ENCODE measurements around the gene DNAAF9.

DNAAF9 gene

DNA sequence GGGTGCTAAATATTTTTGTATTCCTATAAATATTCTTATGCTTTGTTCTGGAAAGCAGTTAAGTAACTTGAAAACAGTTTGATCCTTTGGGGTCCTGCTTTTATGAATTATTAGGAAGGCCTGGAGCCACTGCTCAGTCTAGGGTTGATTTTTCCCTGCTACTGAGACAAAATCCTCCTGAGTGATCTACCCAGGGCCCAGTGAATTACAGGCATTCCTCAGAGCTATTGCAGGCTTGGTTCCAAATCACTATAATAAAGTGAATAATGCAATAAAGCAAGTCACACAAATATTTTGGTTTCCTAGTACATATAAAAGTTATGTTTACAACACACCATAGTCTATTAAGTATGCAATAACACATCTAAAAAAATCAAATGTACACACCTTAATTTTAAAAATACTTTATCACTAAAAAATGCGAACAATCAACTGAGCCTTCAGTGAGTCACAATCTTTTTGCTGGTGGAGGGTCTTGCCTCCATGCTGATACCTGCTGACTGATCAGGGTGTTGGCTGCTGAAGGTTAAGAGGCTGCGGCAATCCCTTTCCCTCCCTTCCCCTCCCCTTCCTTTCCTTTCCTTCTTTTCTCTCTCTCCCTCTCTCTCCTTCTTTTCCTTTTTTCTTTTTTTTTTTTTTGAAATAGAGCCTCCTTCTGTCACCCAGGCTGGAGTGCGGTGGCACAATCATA is 43.0 kb downstream of the DNAAF9 start:
- DNase-seq = no peak

DNA sequence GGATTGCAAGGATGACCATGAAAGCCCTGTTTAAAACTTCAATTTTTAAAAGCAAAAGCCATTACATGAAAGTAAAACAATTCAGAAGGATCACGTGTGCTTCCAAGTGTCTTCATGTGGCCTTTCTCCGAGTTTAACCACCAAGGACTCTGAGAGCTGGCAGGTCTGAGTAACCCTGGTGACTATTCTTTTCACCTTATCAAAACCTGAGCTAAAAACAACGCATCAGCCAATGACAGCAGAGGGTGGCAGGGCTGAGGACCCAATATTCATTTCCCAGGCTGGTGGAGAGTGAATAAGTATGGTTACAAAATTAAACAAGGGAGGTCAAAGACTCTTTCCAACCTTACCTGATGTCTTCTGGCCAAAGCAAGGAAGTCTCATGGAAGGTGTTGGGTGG is 46.7 kb downstream of the DNAAF9 start:
- DNase-seq = no peak

DNA sequence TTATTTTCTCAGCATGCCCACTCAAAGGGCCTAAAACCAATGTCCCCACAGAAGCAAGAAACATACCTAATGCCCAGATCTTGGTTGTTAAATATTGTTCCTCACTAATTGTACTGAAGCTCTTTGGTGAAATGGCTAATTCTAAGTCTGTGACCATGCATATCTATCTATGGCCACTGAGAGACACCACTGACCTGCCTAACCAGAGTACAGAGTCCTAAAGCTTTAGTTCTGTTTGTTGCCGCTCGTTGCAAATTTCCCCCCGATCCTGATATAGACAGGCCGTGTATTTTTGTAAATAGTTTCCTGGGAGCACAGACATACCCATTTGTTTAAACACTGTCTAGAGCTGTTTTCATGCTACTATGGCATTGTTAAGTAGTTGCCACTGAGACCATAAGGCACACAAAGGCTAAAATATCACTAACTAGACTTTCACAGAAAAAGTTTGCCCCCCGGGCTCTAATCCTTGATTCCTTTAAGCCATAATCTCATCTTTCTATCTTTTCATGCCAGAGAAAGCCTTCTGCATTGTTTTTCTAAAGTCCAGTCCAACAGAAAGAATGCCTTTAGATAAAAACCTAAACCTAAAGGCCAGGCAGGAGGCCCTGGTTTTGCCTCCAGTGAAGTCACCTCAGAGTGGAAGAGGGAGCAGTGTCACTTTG is 48.7 kb downstream of the DNAAF9 start:
- no peak for DNase-seq
